GM10847 (cell line): ENCODE measurements around the gene ACAD9.

Experiments used
- POLR2A ChIP-seq: IDR thresholded peaks from 2 replicates; pipeline ENCODE4 v1.6.1; 2011; ENCODE audit not compliant: insufficient read length; ENCODE audit errors: extremely low read depth

Gene ACAD9

DNA sequence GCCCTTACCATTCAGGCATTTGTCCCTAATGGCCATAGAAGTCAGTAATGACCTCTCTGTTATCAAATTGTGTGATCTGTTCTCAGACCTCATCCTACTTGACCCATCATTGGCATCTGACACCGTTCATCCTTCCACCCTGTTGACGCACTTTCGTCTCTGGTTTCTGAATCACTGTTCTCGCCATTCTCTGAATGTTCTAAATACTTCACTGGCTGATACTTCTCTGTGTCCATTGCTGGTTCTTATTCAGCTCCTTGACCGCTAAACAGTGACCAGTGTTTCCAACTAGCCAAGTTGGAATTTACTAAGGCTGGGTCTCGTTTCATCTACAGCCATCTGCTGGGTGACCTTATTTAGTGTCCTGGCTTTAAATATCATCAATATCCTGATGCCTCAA is 2.2 kb downstream of the ACAD9 start:
- no peak for TF ChIP-seq POLR2A

DNA sequence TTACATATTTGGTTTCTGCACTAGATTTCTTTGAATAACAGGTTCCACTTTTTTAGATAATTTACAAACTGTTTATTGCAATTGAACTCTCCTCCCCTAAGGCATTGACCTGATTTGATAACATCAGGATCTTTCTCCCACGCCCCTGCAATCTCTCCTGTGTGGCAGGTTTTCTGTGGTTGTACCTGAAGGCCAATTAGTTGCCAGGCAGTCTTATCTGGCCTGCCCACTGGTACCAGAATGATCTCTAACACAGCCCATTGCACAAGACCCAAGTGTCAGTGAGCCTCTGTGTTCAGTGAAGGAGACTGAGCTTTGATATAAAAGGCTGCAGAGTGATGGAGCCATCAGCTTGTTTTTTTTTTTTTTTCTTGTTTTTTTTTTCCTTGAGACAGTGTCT is 3.3 kb downstream of the ACAD9 start:
- no peak for TF ChIP-seq POLR2A

DNA sequence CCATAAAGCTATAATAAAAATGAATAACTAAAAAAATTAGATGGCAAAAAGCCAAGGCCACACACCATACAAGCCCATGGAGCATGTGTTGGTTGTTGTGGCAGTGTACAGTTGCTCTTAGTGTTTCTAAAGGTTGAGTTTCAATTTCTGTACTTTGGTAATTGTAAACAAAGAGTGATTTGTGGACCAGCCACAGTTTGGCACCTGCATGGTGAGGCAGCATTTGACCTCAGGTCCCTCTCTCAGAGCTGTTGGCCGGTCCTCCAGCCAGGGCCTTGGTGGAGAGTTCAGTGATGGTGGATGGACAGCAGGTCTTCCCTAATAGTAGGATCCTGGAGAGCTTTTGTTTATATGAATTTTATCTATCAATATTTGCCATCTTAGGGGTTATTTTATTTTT is 5.6 kb downstream of the ACAD9 start:
- no peak for TF ChIP-seq POLR2A

DNA sequence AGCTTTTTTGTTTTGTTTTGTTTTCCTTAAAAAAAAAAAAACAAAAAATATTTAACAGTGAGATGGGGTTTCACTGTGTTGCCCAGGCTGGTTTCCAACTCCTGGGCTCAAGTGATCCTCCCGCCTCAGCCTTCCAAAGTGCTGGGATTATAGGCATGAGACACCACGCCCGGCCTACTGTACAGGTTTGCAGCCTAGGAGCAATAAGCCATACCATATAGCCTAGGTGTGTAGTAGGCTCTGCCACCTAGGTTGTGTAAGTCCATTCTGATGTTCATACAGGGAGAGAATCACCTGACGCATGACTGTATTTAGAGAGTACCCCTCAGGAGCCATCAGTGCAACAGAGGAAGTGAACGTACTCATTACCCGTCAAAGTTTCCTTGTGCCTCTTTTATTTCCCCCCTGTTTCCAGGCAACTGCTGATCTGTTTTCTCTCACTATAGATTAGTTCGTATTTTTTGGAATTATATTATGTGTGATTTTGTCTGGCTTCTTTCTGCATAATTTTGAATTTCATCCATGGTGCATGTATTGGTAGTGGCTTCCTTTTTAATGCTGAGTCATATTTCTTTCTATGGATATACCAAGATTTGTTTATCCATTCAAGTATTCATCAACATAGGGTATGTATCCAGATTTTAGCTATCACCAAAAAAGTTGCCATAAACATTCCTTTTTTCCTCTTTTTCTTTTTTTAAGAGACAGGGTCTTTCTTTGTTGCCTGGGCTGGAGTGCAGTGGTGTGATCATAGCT is 9.9 kb downstream of the ACAD9 start:
- no peak for TF ChIP-seq POLR2A

DNA sequence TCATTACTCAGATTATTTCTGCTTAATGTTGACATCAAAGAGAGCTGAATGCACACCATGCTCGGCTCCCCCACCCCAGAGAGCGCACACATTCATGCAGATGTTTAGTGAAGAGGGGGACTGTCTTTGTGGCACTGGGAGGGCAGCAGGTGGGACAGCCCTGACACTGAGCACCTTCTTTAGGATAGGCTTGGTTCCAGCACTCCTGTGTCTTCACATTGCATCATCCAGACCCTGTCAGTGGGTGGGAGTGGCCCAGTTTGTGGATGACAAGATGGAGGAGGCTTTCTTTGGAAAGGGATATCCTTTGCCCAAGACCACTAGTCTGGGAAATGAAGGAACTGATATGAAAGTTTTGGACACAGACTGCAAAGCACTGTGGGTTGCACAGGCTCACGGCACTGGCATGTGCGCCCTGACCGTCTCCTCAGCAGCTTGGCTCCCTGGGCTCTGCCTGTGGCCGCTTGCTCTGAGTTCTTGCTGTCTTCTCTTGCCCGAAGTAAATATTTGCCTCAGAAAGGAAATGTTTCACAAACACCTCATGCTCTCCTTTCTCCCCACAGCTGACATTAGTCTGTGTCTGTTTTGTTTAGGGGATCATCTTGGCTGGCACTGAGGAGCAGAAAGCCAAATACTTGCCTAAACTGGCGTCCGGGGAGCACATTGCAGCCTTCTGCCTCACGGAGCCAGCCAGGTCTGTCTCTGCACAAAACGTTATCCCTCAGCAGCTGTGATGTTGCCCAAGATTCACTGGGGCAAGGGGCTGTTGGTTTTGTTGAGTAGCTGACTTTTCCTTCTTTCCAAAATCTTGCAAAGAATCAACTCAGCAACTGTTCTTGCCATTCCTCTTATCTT is 16.6 kb downstream of the ACAD9 start:
- TF ChIP-seq POLR2A = no peak

DNA sequence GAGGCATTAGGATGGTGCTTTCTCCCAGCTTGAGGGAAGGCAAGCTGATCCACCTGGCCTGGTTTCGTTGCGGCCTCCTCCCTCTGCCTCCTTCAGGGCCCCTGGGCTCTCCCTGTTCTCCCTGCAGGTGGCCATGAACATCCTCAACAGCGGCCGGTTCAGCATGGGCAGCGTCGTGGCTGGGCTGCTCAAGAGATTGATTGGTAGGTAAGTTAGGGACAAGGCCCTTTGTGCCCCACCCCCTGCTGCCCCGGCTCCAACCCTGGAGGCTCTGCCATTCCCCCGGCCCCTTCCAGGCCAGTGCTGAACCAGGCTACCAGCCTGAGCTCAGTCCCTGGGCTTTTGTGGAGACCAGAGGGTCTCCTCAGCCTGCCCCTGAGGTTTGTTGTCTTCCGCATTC is 23.0 kb downstream of the ACAD9 start:
- no peak for TF ChIP-seq POLR2A

DNA sequence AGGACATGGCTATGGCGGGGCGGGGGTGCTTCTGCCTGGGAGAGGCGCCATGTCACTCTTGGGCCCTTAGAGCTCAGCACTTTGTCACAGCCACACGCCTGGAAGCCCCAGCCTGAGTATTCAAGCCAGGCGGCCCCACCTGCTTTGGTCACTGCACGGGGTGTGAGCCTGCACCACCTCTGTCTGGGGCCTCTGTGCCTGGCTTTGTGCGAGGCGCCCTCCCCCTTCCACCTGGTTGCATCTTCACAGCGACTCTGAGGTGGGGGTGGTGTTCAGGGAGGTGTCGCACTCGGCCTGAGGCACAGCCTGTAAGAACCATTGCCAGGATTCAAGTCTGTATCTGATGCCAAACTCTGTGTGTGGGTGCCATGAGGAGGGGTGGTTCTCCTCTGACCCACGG is 24.1 kb downstream of the ACAD9 start:
- no peak for TF ChIP-seq POLR2A

DNA sequence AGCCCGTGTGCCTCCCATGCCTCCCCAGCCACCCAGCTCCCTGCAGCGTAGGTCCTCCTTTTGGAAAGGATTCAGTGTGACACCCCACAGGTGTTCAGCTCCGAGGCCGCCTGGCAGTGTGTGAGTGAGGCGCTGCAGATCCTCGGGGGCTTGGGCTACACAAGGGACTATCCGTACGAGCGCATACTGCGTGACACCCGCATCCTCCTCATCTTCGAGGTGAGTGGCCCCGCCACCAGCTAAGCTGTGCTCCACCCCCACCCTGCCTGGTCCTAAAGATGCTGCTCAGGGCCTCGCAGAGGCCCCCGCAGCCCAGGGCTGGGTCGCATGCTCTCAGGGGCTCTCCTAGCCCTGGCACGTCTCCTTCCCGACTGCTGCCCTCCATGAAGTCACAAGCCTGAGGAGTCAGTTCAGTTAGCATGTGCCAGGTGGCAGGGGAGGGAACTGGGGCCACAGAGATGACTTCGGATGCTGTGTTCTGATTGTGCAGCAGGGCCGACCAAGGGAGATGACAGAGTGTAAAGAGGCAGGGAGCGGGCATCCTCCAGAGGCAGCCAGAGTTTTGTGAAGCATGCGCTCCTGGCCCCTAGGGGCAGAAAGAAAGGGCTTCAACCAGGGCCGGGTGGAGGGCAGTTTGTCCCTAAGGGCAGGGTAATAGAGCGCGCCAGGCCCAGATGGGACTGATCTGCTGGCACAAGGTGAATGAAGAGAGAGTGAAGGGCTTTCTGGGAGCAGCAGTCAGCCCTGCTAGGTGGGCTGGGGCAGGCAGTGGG is 26.8 kb downstream of the ACAD9 start:
- TF ChIP-seq POLR2A = no peak

DNA sequence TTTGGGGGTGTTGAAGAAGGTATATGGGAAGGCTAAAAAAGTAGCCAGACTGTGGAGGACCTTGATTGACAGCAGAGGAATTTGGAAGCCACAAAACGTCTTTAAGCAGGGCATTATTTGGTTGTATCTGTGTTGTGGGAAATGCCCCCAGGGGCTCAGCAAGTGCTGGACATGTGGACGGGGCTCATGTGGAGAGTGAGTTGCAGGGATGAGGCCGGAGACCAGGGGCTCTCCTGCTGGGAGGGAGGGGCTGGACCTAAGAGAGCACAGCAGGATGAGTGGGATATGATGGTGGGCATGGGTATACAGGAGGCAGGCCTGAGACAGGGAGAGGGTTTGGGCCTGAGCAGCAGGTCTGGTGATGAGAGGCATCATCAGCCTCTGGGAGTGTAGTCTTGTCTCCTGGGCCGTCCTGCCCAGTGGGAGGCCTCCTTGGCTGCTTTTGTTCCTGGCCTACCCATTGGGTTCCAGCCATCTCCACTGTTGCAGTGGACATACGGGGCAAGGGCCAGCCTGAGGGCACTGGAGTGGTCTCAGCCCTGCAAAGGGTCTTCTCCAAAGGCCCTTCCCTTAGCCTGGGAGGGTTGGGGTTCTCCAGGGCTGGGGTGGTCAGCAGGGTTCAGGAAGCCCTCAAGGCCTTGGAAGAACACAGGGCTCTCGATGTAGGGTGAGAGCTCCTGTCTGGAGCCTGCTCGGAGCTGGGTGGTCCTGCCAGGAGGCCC is 27.5 kb downstream of the ACAD9 start:
- TF ChIP-seq POLR2A = no peak

DNA sequence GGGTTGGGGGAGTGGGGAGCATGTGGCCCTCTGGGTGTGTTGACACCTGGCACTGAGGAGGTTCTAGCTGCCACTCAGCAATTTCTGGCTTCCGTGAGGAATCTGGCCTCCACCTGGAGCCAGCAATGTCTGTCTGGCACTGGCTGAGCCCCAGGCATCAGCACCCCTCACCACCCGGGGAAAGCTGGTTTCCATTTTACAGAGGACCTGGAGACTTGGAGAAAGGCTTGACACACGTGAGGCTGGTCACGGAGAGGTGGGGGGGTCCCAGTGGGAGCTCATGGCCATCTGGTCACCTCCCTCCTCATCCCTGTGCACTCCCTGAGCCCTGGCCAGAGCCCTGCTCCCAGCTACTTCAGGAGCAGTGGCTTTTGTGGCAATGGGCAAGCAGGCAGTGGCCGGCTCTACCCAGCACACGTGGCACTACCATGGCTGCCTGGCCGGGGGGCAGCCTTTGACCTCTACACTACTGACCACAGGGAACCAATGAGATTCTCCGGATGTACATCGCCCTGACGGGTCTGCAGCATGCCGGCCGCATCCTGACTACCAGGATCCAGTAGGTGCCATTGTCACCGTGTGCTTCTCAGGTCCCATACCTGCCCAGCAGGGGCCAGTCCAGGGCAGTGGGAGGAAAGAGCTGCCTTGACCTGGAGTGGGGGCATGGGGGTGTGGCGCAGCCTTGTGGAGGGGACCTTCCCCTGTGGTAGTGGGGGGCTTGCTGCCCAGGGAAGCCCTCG is 28.5 kb downstream of the ACAD9 start:
- no peak for TF ChIP-seq POLR2A

DNA sequence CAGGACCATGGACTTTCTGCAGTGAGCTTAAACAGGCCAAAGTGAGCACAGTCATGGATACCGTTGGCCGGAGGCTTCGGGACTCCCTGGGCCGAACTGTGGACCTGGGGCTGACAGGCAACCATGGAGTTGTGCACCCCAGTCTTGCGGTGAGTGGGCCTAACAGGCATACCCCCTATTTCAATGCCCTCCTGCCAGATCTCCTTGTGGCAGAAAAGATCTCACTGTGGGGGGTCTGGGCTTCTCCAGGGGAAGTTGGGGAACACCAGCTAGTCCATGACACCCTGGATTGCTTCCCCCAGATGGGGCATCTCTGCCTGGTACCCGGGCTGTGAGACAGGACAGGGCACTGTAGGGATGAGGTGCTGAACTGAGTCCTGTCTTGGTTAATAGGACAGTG is 29.5 kb downstream of the ACAD9 start:
- TF ChIP-seq POLR2A = no peak

DNA sequence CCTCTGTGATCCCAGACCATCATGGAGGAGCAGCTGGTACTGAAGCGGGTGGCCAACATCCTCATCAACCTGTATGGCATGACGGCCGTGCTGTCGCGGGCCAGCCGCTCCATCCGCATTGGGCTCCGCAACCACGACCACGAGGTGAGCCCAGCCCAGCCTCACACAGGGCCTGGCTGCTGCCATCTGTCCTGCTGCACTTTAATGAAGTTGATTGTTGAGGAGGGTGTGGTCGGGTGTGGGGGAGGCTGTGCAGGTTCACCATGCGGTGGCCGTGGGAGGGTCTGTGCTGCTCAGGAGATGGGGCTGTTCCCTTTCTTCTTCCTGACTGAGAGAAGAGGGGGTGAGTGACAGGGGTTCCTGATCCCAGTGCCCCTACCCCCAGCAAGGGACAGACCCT is 30.6 kb downstream of the ACAD9 start:
- no peak for TF ChIP-seq POLR2A

DNA sequence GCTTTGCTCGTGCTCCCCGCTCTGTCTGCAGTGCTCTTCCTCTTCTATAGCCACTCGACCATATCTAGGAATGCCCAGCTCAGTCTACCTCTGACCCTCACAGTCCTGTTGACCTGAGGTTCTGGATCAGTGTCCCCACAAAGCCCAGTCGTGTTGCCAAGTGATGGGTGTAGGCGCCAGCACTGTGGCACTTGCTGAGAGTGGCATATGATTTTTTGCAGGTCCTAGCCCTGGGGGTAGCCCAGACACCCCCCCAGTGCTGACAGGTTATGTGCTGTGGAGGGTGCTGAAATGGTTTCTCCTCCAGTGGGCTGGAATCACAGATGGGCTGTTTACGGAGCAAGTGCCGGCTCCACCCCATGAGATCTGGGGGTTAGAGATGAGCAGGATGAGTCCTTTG is 32.5 kb downstream of the ACAD9 start:
- no peak for TF ChIP-seq POLR2A

DNA sequence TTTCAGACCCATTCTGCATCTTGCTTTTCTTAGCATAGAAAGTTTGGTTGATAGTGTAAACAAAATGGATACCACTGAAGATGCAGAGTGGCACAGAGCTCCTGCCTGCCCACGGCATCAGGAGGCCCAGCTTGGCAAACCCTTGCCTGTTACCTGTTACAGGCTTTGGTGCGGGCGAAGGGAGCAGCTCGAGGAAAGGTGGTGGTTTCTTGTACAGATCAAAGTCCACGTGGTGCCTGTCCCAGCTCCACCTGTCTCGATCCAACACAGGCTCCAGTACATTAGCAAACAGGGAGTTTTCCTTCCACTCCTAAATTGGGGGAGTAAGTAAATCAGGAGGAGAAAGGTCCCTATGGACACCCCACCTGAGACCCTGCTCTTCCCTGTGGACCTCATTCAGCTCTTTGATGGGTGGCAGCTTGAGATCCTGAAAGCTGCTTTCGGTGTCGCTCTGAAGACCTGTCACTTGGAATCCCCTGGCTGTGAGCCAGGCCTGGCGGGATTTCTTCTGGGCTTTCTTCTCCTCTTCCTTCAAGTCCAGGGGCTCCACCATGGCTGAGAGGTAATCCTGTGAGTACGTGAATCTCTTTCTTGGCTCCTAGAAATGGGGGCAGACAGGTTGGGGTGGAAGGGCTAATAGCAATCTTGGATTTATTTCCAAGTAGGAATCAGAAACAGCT is 35.7 kb downstream of the ACAD9 start:
- no peak for TF ChIP-seq POLR2A

DNA sequence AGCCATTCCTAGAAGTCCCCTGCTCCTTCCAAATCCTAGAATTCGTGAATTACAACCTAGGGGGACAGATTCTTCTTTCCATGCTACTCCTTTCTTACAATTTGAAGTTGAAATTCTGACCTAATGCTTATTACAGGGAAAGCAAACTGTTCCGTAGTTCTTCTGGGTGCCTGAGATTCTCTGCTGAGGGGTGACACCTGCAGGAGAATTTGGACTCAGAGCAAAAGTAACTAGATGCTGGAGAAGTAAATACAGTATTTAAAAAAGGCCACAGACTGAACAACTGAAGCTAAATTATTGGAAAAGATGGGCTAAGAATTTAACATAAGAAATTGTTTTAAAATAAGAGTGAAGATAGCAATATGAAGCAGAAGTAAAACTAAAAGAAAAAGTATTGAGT is 37.9 kb downstream of the ACAD9 start:
- TF ChIP-seq POLR2A = no peak
